ENCODE results near the gene GRIA1. TPM values are rescaled to one million over a fixed set of nuclear protein-coding genes. Genes with fewer than 3 reads are reported as not detected.

The GRIA1 gene
- total RNA-seq, 3 donors from 2014 or later: 0.10 to 0.54 TPM; not detected in 1

DNA sequence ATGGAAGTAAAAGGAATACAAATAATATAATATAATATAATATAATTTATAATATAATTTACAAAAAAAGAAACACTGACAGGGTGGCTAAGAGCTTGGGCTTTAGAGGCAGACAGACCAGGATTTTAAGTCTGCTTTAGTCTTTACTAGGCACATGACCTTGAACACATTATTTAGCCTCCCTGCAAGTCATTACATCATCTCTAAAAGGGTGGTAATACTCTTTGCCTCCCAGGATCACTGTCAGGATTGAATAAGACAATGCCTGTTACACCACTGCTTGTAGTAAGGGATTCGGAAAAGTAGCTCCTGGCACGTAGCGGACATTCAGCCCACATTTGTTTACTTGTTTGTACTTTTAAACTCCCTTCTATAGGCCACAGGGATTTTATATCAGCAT lies 199.8 kb downstream of the GRIA1 start:
- ATAC-seq (no peak), DNase-seq (no peak)
- intact Hi-C loops (cut with DNase I, micrococcal nuclease): no loop called here
- TF ChIP-seq, protein P1, sequence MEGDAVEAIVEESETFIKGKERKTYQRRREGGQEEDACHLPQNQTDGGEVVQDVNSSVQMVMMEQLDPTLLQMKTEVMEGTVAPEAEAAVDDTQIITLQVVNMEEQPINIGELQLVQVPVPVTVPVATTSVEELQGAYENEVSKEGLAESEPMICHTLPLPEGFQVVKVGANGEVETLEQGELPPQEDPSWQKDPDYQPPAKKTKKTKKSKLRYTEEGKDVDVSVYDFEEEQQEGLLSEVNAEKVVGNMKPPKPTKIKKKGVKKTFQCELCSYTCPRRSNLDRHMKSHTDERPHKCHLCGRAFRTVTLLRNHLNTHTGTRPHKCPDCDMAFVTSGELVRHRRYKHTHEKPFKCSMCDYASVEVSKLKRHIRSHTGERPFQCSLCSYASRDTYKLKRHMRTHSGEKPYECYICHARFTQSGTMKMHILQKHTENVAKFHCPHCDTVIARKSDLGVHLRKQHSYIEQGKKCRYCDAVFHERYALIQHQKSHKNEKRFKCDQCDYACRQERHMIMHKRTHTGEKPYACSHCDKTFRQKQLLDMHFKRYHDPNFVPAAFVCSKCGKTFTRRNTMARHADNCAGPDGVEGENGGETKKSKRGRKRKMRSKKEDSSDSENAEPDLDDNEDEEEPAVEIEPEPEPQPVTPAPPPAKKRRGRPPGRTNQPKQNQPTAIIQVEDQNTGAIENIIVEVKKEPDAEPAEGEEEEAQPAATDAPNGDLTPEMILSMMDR (IDR thresholded peaks at IDR 0.05): no peak
- Histone ChIP-seq H3K4me1 (ENCODE audit: low read depth) (no peaks in the 10 kb centered on the region), H3K9me3 (no peaks in the 10 kb centered on the region), H3K4me3 (no peak overlapping the region), H3K36me3 (ENCODE audit: low read depth) (no peaks in the 10 kb centered on the region)

DNA sequence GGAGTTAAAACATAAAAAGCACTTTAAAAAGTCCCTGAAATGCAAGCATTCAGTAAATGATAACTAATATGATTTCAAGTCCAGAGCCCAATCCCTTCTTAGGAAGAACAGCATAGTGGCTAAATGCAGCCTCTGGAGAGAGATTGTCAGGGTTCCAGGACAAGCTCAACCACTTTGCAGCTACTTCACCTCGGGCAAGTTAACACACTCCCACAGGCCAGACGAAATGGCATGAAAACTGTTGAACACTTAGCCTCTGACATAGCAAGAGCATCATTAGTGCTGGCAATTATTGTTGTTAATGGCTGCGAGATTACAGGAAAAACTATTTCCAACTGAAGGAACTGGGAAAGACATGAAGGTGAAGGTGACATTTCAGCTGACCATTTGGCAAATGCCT lies 205.8 kb downstream of the GRIA1 start:
- H3K4me1 ChIP-seq (ENCODE audit: low read depth): no peaks in the 10 kb centered on the region
- no peaks in the 10 kb centered on the region for H3K36me3 ChIP-seq (ENCODE audit: low read depth)
- peaks cover 3% of the 10 kb centered on the region for H3K9me3 ChIP-seq
- intact Hi-C loops (cut with DNase I, micrococcal nuclease): no loop called here
- DNase-seq (no peak), ATAC-seq (no peak)
- no peak overlapping the region for H3K4me3 ChIP-seq
- TF ChIP-seq, protein P1 (IDR thresholded peaks at IDR 0.05): no peak

DNA sequence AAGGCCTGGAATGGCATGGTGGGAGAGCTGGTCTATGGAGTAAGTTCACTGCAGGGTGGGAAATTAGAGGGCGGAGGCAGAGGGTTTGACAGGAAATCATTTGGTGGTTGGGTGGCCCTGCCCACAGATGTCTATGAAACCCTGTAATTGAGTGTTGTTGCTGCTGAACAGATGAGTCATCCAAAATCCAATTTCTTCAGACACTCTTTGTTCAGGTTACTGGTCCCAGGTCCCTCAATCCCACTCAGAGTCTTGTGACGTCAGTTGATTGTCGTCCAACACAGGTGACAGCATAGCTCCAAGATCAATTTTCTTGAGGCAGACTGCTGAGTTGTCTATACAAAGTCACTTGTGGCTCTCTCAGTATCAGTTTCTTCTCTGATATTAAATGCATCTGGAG lies 208.6 kb downstream of the GRIA1 start:
- no peaks in the 10 kb centered on the region for H3K36me3 ChIP-seq (ENCODE audit: low read depth)
- intact Hi-C loops (cut with DNase I, micrococcal nuclease): no loop called here
- H3K4me3 ChIP-seq: no peak overlapping the region
- H3K9me3 ChIP-seq: peaks cover 3% of the 10 kb centered on the region
- TF ChIP-seq, protein P1 (IDR thresholded peaks at IDR 0.05): no peak
- H3K4me1 ChIP-seq (ENCODE audit: low read depth): no peaks in the 10 kb centered on the region
- ATAC-seq (no peak), DNase-seq (no peak)

DNA sequence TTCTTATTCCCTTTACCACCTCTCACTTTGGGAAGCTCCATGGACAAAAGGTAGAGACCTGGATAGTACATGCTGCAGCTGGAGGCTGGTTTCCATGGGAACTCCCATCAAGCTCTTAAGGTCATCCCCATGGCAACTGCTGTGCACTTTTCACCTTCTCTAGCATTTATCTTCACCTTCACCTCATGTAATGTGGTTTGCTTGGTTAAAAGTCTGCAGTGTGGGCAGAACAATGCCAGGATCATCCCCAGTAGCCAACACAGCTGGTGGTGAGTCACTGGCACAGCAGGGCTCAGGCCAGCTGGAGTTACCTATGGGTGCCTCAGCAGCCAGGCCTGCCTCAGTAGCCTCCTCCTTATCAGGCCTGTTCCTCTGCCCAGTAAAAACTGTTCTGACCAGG lies 210.5 kb downstream of the GRIA1 start:
- TF ChIP-seq, protein P1 (IDR thresholded peaks at IDR 0.05): no peak
- intact Hi-C loops (cut with DNase I, micrococcal nuclease): no loop called here
- Histone ChIP-seq H3K4me1 (ENCODE audit: low read depth) (no peaks in the 10 kb centered on the region), H3K4me3 (no peak overlapping the region), H3K36me3 (ENCODE audit: low read depth) (no peaks in the 10 kb centered on the region), H3K9me3 (peaks cover 3% of the 10 kb centered on the region)
- ATAC-seq: no peak
- no peak for DNase-seq

DNA sequence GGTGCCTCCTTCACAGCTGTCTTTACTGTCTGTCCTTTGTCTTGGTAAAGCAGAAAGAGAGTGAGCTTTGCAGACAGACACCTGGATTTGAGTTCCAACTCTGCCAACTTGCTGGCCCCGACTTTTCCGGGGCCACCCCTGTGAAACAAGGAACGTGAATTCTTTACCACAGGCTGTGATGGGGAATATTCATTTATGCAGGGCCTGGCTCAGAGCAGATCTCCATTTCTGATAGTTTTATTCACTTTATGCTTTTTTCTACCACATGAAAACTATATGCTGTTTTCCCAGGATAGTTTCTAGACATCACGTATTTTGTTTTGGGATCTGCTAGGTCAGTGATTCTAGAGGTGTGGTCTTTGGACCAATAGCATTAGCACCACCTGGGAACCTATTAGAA lies 211.8 kb downstream of the GRIA1 start:
- TF ChIP-seq, protein P1 (IDR thresholded peaks at IDR 0.05): no peak
- Histone ChIP-seq H3K36me3 (ENCODE audit: low read depth) (no peaks in the 10 kb centered on the region), H3K9me3 (peaks cover 3% of the 10 kb centered on the region), H3K4me3 (no peak overlapping the region), H3K4me1 (ENCODE audit: low read depth) (no peaks in the 10 kb centered on the region)
- ATAC-seq (no peak), DNase-seq (no peak)
- intact Hi-C loops (cut with DNase I, micrococcal nuclease): no loop called here

DNA sequence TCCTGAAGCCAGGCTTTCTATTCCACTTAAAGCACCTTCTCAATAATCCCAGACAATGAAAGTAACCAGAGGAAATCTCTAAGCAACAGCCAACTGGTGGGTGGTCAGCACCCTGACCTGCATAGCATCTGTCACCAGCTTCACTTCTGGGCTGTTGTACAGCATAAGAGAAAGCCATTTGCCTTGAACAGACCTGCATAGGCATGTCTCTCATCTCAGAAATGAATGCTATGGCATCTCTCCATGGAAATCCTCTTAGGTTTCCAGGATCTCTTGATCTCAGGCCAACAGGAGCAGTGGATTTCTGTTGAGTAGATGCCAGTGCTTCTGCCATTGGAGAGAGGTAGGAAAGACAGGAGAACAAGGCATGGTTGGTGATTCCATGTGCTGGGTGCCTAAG lies 213.6 kb downstream of the GRIA1 start:
- Histone ChIP-seq H3K36me3 (ENCODE audit: low read depth) (no peaks in the 10 kb centered on the region), H3K4me3 (no peak overlapping the region), H3K4me1 (ENCODE audit: low read depth) (no peaks in the 10 kb centered on the region), H3K9me3 (no peaks in the 10 kb centered on the region)
- no peak for DNase-seq
- TF ChIP-seq, protein P1 (IDR thresholded peaks at IDR 0.05): no peak
- no peak for ATAC-seq
- intact Hi-C loops (cut with DNase I, micrococcal nuclease): no loop called here
